ENCODE measurements around the gene TNPO1. TPM values are rescaled to one million over a fixed set of nuclear protein-coding genes. Genes with fewer than 3 reads are reported as not detected.

TNPO1 gene
- total and polyA plus RNA-seq, 2 of the 13 experiments (the other 11 are each of a cell fraction or from before 2014, with no cell fraction given) = 26.7 to 123 TPM

DNA sequence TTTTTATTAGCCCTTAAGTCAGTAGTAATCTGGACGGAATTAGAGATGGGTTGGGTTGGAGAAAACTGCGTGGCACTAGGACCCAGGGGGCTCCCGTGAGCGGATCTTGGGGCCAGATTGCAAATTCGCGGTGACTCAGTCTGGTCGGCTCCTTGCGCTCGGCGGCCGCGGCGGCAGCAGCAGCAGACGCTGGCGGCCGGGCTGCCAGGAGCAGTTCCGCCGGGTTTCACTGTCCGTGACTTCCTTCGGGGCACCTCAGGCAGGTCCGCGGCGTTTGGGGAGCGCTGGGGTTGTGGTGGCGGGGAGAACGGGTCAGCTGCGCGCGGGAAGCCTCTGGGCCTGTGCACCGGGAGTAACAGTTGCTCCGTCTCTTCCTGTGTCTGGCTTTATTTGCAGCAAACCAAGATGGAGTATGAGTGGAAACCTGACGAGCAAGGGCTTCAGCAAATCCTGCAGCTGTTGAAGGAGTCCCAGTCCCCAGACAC is 31.6 kb downstream of the TNPO1 start (continued):
- TF ChIP-seq ZNF629 (CRISPR knock-in tag; conservative IDR thresholded peaks at IDR 0.05) = no peak; the same call in 1 of the 2 replicates
- no peak for TF ChIP-seq ZNF34 (CRISPR knock-in tag; IDR thresholded peaks at IDR 0.05; ENCODE audit: borderline replicate concordance)
- TF ChIP-seq, protein P1, sequence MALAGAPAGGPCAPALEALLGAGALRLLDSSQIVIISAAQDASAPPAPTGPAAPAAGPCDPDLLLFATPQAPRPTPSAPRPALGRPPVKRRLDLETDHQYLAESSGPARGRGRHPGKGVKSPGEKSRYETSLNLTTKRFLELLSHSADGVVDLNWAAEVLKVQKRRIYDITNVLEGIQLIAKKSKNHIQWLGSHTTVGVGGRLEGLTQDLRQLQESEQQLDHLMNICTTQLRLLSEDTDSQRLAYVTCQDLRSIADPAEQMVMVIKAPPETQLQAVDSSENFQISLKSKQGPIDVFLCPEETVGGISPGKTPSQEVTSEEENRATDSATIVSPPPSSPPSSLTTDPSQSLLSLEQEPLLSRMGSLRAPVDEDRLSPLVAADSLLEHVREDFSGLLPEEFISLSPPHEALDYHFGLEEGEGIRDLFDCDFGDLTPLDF (CRISPR knock-in tag; IDR thresholded peaks at IDR 0.05) = 0 out of 2 replicates have a peak, but pooled peaks have one; percentile 63
- no peak for TF ChIP-seq ZNF703 (CRISPR knock-in tag; IDR thresholded peaks at IDR 0.05; ENCODE audit: borderline replicate concordance)
- TF ChIP-seq, protein P2, sequence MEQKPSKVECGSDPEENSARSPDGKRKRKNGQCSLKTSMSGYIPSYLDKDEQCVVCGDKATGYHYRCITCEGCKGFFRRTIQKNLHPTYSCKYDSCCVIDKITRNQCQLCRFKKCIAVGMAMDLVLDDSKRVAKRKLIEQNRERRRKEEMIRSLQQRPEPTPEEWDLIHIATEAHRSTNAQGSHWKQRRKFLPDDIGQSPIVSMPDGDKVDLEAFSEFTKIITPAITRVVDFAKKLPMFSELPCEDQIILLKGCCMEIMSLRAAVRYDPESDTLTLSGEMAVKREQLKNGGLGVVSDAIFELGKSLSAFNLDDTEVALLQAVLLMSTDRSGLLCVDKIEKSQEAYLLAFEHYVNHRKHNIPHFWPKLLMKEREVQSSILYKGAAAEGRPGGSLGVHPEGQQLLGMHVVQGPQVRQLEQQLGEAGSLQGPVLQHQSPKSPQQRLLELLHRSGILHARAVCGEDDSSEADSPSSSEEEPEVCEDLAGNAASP (CRISPR knock-in tag; IDR thresholded peaks at IDR 0.05; ENCODE audit: borderline replicate concordance) = peak; percentile 52; the same call in 1 of the 2 replicates
- no peak for TF ChIP-seq KLF15 (CRISPR knock-in tag; IDR thresholded peaks at IDR 0.05; ENCODE audit: borderline replicate concordance)
- no peak for TF ChIP-seq ZNF484 (CRISPR knock-in tag; IDR thresholded peaks at IDR 0.05; ENCODE audit: borderline replicate concordance, low read depth)
- no peak for TF ChIP-seq PRPF4 (IDR thresholded peaks at IDR 0.05; ENCODE audit: low read depth, low read length, poor library complexity, severe bottlenecking)
- TF ChIP-seq, protein P3, sequence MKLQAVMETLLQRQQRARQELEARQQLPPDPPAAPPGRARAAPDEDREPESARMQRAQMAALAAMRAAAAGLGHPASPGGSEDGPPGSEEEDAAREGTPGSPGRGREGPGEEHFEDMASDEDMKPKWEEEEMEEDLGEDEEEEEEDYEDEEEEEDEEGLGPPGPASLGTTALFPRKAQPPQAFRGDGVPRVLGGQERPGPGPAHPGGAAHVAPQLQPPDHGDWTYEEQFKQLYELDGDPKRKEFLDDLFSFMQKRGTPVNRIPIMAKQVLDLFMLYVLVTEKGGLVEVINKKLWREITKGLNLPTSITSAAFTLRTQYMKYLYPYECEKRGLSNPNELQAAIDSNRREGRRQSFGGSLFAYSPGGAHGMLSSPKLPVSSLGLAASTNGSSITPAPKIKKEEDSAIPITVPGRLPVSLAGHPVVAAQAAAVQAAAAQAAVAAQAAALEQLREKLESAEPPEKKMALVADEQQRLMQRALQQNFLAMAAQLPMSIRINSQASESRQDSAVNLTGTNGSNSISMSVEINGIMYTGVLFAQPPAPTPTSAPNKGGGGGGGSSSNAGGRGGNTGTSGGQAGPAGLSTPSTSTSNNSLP (IDR thresholded peaks at IDR 0.05; ENCODE audit: low read depth, low read length) = peak; percentile 70
- TF ChIP-seq ZNF577 (CRISPR knock-in tag; IDR thresholded peaks at IDR 0.05; ENCODE audit: borderline replicate concordance, low read depth) = no peak
- TF ChIP-seq ZNF674 (CRISPR knock-in tag; IDR thresholded peaks at IDR 0.05; ENCODE audit: low read depth) = no peak
- no peak for TF ChIP-seq ZNF672 (CRISPR knock-in tag; IDR thresholded peaks at IDR 0.05)
- TF ChIP-seq, protein P4, sequence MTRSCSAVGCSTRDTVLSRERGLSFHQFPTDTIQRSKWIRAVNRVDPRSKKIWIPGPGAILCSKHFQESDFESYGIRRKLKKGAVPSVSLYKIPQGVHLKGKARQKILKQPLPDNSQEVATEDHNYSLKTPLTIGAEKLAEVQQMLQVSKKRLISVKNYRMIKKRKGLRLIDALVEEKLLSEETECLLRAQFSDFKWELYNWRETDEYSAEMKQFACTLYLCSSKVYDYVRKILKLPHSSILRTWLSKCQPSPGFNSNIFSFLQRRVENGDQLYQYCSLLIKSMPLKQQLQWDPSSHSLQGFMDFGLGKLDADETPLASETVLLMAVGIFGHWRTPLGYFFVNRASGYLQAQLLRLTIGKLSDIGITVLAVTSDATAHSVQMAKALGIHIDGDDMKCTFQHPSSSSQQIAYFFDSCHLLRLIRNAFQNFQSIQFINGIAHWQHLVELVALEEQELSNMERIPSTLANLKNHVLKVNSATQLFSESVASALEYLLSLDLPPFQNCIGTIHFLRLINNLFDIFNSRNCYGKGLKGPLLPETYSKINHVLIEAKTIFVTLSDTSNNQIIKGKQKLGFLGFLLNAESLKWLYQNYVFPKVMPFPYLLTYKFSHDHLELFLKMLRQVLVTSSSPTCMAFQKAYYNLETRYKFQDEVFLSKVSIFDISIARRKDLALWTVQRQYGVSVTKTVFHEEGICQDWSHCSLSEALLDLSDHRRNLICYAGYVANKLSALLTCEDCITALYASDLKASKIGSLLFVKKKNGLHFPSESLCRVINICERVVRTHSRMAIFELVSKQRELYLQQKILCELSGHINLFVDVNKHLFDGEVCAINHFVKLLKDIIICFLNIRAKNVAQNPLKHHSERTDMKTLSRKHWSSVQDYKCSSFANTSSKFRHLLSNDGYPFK (CRISPR knock-in tag; IDR thresholded peaks at IDR 0.05; ENCODE audit: borderline replicate concordance) = 0 out of 2 replicates have a peak, but pooled peaks have one; percentile 51
- TF ChIP-seq MYC (CRISPR knock-in tag; IDR thresholded peaks at IDR 0.05; ENCODE audit: borderline replicate concordance) = peak; percentile 49; the same call in 1 of the 2 replicates
- no peak for TF ChIP-seq FLYWCH1 (CRISPR knock-in tag; IDR thresholded peaks at IDR 0.05)
- no peak for TF ChIP-seq ZNF496 (CRISPR knock-in tag; IDR thresholded peaks at IDR 0.05; ENCODE audit: insufficient replicate concordance)
- TF ChIP-seq EP300 (IDR thresholded peaks at IDR 0.05; ENCODE audit: low read depth in 2 of 2, low read length in 2 of 2) = 0 out of 4 replicates have a peak, but pooled peaks of 1 of the 2 experiments have one; percentile 20
- no peak for TF ChIP-seq EP300 (CRISPR knock-in tag; IDR thresholded peaks at IDR 0.05; ENCODE audit: borderline replicate concordance)
- TF ChIP-seq ZNF781 (CRISPR knock-in tag; IDR thresholded peaks at IDR 0.05; ENCODE audit: borderline replicate concordance, not compliant biosample characterization) = peak; percentile 56
- peak; percentile 22; the same call in 1 of the 2 replicates for TF ChIP-seq NFYB (CRISPR knock-in tag; IDR thresholded peaks at IDR 0.05)
- TF ChIP-seq, protein P5, sequence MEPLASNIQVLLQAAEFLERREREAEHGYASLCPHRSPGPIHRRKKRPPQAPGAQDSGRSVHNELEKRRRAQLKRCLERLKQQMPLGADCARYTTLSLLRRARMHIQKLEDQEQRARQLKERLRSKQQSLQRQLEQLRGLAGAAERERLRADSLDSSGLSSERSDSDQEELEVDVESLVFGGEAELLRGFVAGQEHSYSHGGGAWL (CRISPR knock-in tag; IDR thresholded peaks at IDR 0.05) = peak; percentile 76; the same call in 1 of the 2 replicates
